ENCODE data around the gene NUFIP2. TPM values are rescaled to one million over a fixed set of nuclear protein-coding genes. Genes with fewer than 3 reads are reported as not detected.
"Not testable (repeated sequence)": the region's sequence is repeated elsewhere in the genome, so short reads cannot be mapped to it uniquely, and the experiment has no call there.

Gene NUFIP2
- total and polyA plus RNA-seq, 4 donors, result 10.2 to 71.6 (median 29.6) TPM

GRCh38 chr17:29279397-29280070 is 14.4 kb downstream of the NUFIP2 start:
- ATAC-seq (ENCODE audit: insufficient read depth, low FRiP score), result no peak
- H3K36me3 ChIP-seq (ENCODE audit: control insufficient read depth in 4 of 4, insufficient read depth in 4 of 4, low read length in 4 of 4), result peaks cover 10 to 34% (median 22%) of the 10 kb centered on the region in 4 donors
- peaks cover 0 to 2% (median 0%) of the 10 kb centered on the region in 4 donors for H3K9me3 ChIP-seq (ENCODE audit: control insufficient read depth in 4 of 4, insufficient read depth in 3 of 4, low read length in 3 of 4)
- no peak overlapping the region for H3K9ac ChIP-seq (ENCODE audit: insufficient read depth in 1 of 2, low read length in 2 of 2)
- TF ChIP-seq CTCF (IDR thresholded peaks at IDR 0.05; ENCODE audit: control extremely low read depth, extremely low read depth), result no peak
- WGBS, 2 donors, result 81 to 91% methylated on average over 5 of the region's 5 CpGs
- peaks cover 0 to 17% (median 11%) of the 10 kb centered on the region in 5 donors for H3K4me1 ChIP-seq (ENCODE audit: control insufficient read depth in 5 of 5, insufficient read depth in 5 of 5, low read length in 5 of 5)
- H3K27ac ChIP-seq (ENCODE audit: low read depth in 1 of 2, low read length in 1 of 2), result no peak overlapping the region
- no peaks in the 10 kb centered on the region for H3K27me3 ChIP-seq (ENCODE audit: control insufficient read depth in 3 of 3, insufficient read depth in 3 of 3, low read length in 2 of 3)
- H3K4me3 ChIP-seq, result no peak overlapping the region
- DNase-seq, result no peak

- Histone ChIP-seq H3K36me3 (ENCODE audit: control insufficient read depth in 4 of 4, insufficient read depth in 4 of 4, low read length in 4 of 4) (peaks cover 9 to 36% (median 22%) of the 10 kb centered on the region in 4 donors), H3K4me1 (ENCODE audit: control insufficient read depth in 5 of 5, insufficient read depth in 5 of 5, low read length in 5 of 5) (peaks cover 0 to 13% (median 11%) of the 10 kb centered on the region in 5 donors)
- no peak for TF ChIP-seq CTCF (IDR thresholded peaks at IDR 0.05; ENCODE audit: control extremely low read depth, extremely low read depth)
These were observed 15.3 kb downstream of the NUFIP2 start for GRCh38 chr17:29278692-29279091.

DNA sequence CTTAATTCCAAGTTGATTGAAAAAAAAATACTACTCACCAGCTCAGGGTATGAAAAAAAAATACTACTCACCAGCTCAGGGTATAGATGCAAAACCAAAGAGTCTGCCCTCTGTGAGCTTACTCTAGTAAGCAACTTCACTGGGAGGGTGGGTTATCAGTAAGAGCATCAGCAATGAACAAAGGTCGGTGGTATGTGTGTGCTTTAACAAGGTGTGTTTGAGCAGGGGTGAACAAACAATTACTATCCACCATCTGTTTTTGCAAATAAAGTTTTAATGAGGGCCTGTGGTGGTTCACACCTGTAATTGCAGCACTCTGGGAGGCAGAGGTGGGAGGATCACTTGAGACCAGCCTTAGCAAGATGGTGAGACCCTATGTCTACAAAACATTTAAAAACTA is 20.0 kb downstream of the NUFIP2 start:
- Histone ChIP-seq H3K9me3 (ENCODE audit: control insufficient read depth in 4 of 4, insufficient read depth in 3 of 4, low read length in 3 of 4) (peaks cover 0 to 2% (median 0%) of the 10 kb centered on the region in 4 donors), H3K27me3 (ENCODE audit: control insufficient read depth in 3 of 3, insufficient read depth in 3 of 3, low read length in 2 of 3) (no peaks in the 10 kb centered on the region), H3K36me3 (ENCODE audit: control insufficient read depth in 4 of 4, insufficient read depth in 4 of 4, low read length in 4 of 4) (peaks cover 5 to 12% (median 9%) of the 10 kb centered on the region in 4 donors), H3K27ac (ENCODE audit: low read depth in 1 of 2, low read length in 1 of 2) (no peak overlapping the region), H3K4me3 (no peak overlapping the region), H3K9ac (ENCODE audit: insufficient read depth in 1 of 2, low read length in 2 of 2) (no peak overlapping the region), H3K4me1 (ENCODE audit: control insufficient read depth in 5 of 5, insufficient read depth in 5 of 5, low read length in 5 of 5) (peaks cover 0 to 10% (median 5%) of the 10 kb centered on the region in 5 donors)
- ATAC-seq (ENCODE audit: insufficient read depth, low FRiP score), result no peak
- no peak for DNase-seq
- WGBS, 2 donors, result 58 to 81% methylated on average over 1 of the region's 1 CpG
- TF ChIP-seq CTCF (IDR thresholded peaks at IDR 0.05; ENCODE audit: control extremely low read depth, extremely low read depth), result no peak

More at GRCh38 chr17:29278692-29279091, 15.3 kb downstream of the NUFIP2 start:
- Histone ChIP-seq H3K9ac (ENCODE audit: insufficient read depth in 1 of 2, low read length in 2 of 2) (no peak overlapping the region), H3K27ac (ENCODE audit: low read depth in 1 of 2, low read length in 1 of 2) (no peak overlapping the region), H3K27me3 (ENCODE audit: control insufficient read depth in 3 of 3, insufficient read depth in 3 of 3, low read length in 2 of 3) (no peaks in the 10 kb centered on the region), H3K9me3 (ENCODE audit: control insufficient read depth in 4 of 4, insufficient read depth in 3 of 4, low read length in 3 of 4) (peaks cover 0 to 2% (median 0%) of the 10 kb centered on the region in 4 donors), H3K4me3 (no peak overlapping the region)
- ATAC-seq (ENCODE audit: insufficient read depth, low FRiP score), result no peak
- no peak for DNase-seq

GRCh38 chr17:29271980-29272379 is 22.0 kb downstream of the NUFIP2 start:
- peaks cover 4 to 14% (median 9%) of the 10 kb centered on the region in 4 donors for H3K36me3 ChIP-seq (ENCODE audit: control insufficient read depth in 4 of 4, insufficient read depth in 4 of 4, low read length in 4 of 4)
- H3K4me3 ChIP-seq; H3K27ac ChIP-seq (ENCODE audit: low read depth in 1 of 2, low read length in 1 of 2); H3K27me3 ChIP-seq (ENCODE audit: control insufficient read depth in 3 of 3, insufficient read depth in 3 of 3, low read length in 2 of 3); DNase-seq; H3K4me1 ChIP-seq (ENCODE audit: control insufficient read depth in 5 of 5, insufficient read depth in 5 of 5, low read length in 5 of 5); H3K9ac ChIP-seq (ENCODE audit: insufficient read depth in 1 of 2, low read length in 2 of 2); ATAC-seq (ENCODE audit: insufficient read depth, low FRiP score); H3K9me3 ChIP-seq (ENCODE audit: control insufficient read depth in 4 of 4, insufficient read depth in 3 of 4, low read length in 3 of 4): not testable (repeated sequence)
- WGBS, 2 donors, result 85 to 91% methylated on average over 8 to 9 of the region's 9 CpGs

All from lung (tissue), 12 donors.